K562 (cell line): ENCODE measurements around the gene ZNF641. TPM values are rescaled to one million over a fixed set of nuclear protein-coding genes. Genes with fewer than 3 reads are reported as not detected.

Experiments used
- BCL6 ChIP-seq: fragments of 250-450 bp; sonication (Bioruptor Pico); IDR thresholded peaks from 2 replicates; pipeline ENCODE4 v1.4.0; 2020
- CCAR2 ChIP-seq: fragments of 200-400 bp; formaldehyde crosslinking; IDR thresholded peaks from 2 replicates; pipeline ENCODE4 v1.6.1; 2017; ENCODE audit warnings: mild to moderate bottlenecking, low read depth, low read length
- CHD1 ChIP-seq: fragments of 200-600 bp; sonication (generic); IDR thresholded peaks from one replicate; pipeline ENCODE4 v1.6.1; 2012; ENCODE audit warnings: mild to moderate bottlenecking, moderate library complexity, low read length, inconsistent platforms
- FIP1L1 ChIP-seq: fragments of 200-400 bp; formaldehyde crosslinking; IDR thresholded peaks from 2 replicates; pipeline ENCODE4 v1.6.1; 2018; ENCODE audit warnings: mild to moderate bottlenecking, low read depth, low read length; ENCODE audit not compliant: poor library complexity, severe bottlenecking
- FOXK2 ChIP-seq, 2 experiments: fragments of 450-650 bp; IDR thresholded peaks in 1 of 2; conservative IDR thresholded peaks in 1 of 2; 2 replicates each; pipeline ENCODE4 v1.6.1; 2016; ENCODE audit warnings: low read depth in 2 of 2, mild to moderate bottlenecking in 1 of 2
- GABPB1 ChIP-seq: sonication (generic); formaldehyde crosslinking; IDR thresholded peaks from 2 replicates; pipeline ENCODE4 v1.8.0; 2022; ENCODE audit warnings: mild to moderate bottlenecking, missing genetic modification reagents
- HLTF ChIP-seq: fragments of 450-650 bp; IDR thresholded peaks from 2 replicates; pipeline ENCODE4 v1.6.1; 2016
- HMGN3 ChIP-seq: IDR thresholded peaks from 2 replicates; pipeline ENCODE4 v1.6.1; 2011; ENCODE audit warnings: borderline replicate concordance, low read depth, mild to moderate bottlenecking, mixed read lengths, low read length; ENCODE audit not compliant: insufficient read length; ENCODE audit errors: extremely low read depth
- RBM14 ChIP-seq: fragments of 200-400 bp; formaldehyde crosslinking; IDR thresholded peaks from 2 replicates; pipeline ENCODE4 v1.6.1; 2018; ENCODE audit warnings: low read depth, mild to moderate bottlenecking, low read length, moderate library complexity, borderline replicate concordance; ENCODE audit not compliant: insufficient read depth
- RCOR1 ChIP-seq, 2 experiments: IDR thresholded peaks; 2 replicates each; pipeline ENCODE4 v1.6.1; 2012; ENCODE audit warnings: low read depth in 2 of 2, low read length in 2 of 2, borderline replicate concordance in 1 of 2, improper control_type of control experiment in 1 of 2
- RFX1 ChIP-seq: fragments of 450-650 bp; IDR thresholded peaks from 2 replicates; pipeline ENCODE4 v1.6.1; 2016; ENCODE audit warnings: mild to moderate bottlenecking, moderate library complexity
- SAP30 ChIP-seq: fragments of 200-600 bp; sonication (generic); IDR thresholded peaks from 2 replicates; pipeline ENCODE4 v1.6.1; 2012; ENCODE audit warnings: borderline replicate concordance, low read depth, mild to moderate bottlenecking, moderate library complexity, low read length, control low read depth, inconsistent platforms; ENCODE audit not compliant: insufficient read depth, poor library complexity, severe bottlenecking
- SMAD4 ChIP-seq: fragments of 250-450 bp; sonication (Bioruptor Pico); conservative IDR thresholded peaks from 2 replicates; pipeline ENCODE4 v1.8.0; 2021; ENCODE audit warnings: inconsistent platforms, mild to moderate bottlenecking, moderate library complexity
- U2AF1 ChIP-seq: fragments of 200-400 bp; formaldehyde crosslinking; optimal IDR thresholded peaks from 2 replicates; pipeline ENCODE3; 2017; ENCODE audit warnings: mild to moderate bottlenecking, low read depth, low read length, moderate library complexity
- ZFP36 ChIP-seq: fragments of 150-350 bp; IDR thresholded peaks from 2 replicates; pipeline ENCODE4 v1.6.1; 2018; ENCODE audit warnings: low read length, low read depth; ENCODE audit not compliant: partially characterized antibody
- ZNF12 ChIP-seq: sonication (generic); formaldehyde crosslinking; IDR thresholded peaks from 2 replicates; pipeline ENCODE4 v1.4.0; 2020; ENCODE audit warnings: mild to moderate bottlenecking, missing genetic modification reagents
- ZNF589 ChIP-seq: fragments of 200-800 bp; sonication (Bioruptor generic); IDR thresholded peaks from 2 replicates; pipeline ENCODE4 v1.6.1; 2016; ENCODE audit warnings: low read depth, missing genetic modification characterization, missing compliant biosample characterization
- polyA plus RNA-seq, 8 experiments: library from polyadenylated mRNA; depleted of rRNA in 4 of 8; stranded (reverse) in 5 of 8; unstranded in 3 of 8; fragments of >200 nt; fragmentation: Nextera tagmentation in 2 of 8; fragmentation: Illumina TruSeq in 1 of 8; extraction: Ambion mirVana in 2 of 8; extraction: Trizol in 1 of 8; gene quantifications; 2 replicates each; pipeline versions ENCODE4 v1.2.1 to v1.2.3, GENCODE V29; 2011 to 2014; ENCODE audit warnings: inconsistent platforms in 1 of 8, missing spikeins in 1 of 8
- total RNA-seq, 7 experiments: library from RNA; depleted of rRNA in 6 of 7; stranded (reverse); fragments of >200 nt in 6 of 7; fragmentation: Illumina TruSeq in 2 of 7; extraction: Trizol in 2 of 7; gene quantifications; 2 replicates each; pipeline versions ENCODE4 v1.2.1 to v1.2.3, GENCODE V29; 2011 to 2021; ENCODE audit warnings: low replicate concordance in 1 of 7
- TF ChIP-seq, protein P1 (sequence below): fragments of 250-450 bp; sonication (Bioruptor Pico); IDR thresholded peaks from 2 replicates; pipeline ENCODE4 v1.4.0; 2020
- TF ChIP-seq, protein P2 (sequence below), 2 experiments: fragments of 250-450 bp in 1 of 2; fragments of 450-650 bp in 1 of 2; sonication (Bioruptor Pico) in 1 of 2; IDR thresholded peaks; 2 replicates each; pipeline versions ENCODE4 v1.6.1 to v1.8.0; 2016 to 2021; ENCODE audit warnings: mild to moderate bottlenecking in 2 of 2, moderate library complexity in 2 of 2, missing compliant biosample characterization in 1 of 2, missing genetic modification characterization in 1 of 2
- TF ChIP-seq, protein P3 (sequence below): sonication (generic); formaldehyde crosslinking; IDR thresholded peaks from 2 replicates; pipeline ENCODE4 v1.8.0; 2022; ENCODE audit warnings: missing genetic modification reagents, mild to moderate bottlenecking, borderline replicate concordance

ZNF641 gene
- total and polyA plus RNA-seq, 9 of the 15 experiments (the other 6 are each of a cell fraction or from before 2014, with no cell fraction given) = 2.5 to 15.6 (median 9.2) TPM

DNA sequence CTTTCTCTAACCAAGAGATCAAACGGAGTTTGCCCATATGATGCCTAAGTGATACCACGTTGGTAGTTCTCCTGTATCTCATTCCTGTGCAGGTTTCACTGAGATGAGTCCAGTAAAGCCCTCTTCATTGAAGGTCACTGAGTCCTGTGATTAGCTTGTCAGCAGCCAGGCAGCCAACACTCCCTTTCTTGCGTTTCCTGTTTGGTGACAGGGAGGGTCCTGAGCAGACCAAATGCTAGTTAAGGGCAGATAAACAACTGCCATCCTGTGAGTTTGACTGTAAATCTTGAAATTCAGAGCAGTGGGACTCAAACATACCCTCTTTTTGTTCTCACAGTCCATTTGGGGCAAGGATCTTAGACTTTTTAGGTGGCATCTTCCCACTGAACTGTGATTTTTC, 39.4 kb downstream of the ZNF641 start (continued):
- no peak for TF ChIP-seq CHD1
- TF ChIP-seq, protein P1, sequence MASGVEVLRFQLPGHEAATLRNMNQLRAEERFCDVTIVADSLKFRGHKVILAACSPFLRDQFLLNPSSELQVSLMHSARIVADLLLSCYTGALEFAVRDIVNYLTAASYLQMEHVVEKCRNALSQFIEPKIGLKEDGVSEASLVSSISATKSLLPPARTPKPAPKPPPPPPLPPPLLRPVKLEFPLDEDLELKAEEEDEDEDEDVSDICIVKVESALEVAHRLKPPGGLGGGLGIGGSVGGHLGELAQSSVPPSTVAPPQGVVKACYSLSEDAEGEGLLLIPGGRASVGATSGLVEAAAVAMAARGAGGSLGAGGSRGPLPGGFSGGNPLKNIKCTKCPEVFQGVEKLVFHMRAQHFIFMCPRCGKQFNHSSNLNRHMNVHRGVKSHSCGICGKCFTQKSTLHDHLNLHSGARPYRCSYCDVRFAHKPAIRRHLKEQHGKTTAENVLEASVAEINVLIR (CRISPR knock-in tag) = no peak
- TF ChIP-seq ZNF12 (CRISPR knock-in tag) = no peak
- TF ChIP-seq HMGN3 = no peak
- TF ChIP-seq ZFP36 = no peak
- TF ChIP-seq U2AF1 = no peak
- no peak for TF ChIP-seq ZNF589 (CRISPR knock-in tag)
- no peak for TF ChIP-seq GABPB1
- TF ChIP-seq RCOR1 (IDR thresholded peaks at IDR 0.05; ENCODE audit: borderline replicate concordance in 1 of 2, low read depth in 2 of 2, low read length in 2 of 2) = peak in 1 of 2 experiments; percentile 67; a peak in 2 of 4 replicates
- TF ChIP-seq, protein P2, sequence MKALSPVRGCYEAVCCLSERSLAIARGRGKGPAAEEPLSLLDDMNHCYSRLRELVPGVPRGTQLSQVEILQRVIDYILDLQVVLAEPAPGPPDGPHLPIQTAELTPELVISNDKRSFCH (CRISPR knock-in tag; IDR thresholded peaks at IDR 0.05) = no peak
- TF ChIP-seq, protein P2 (tag; IDR thresholded peaks at IDR 0.05) = 0 out of 2 replicates have a peak, but pooled peaks have one; percentile 30
- no peak for TF ChIP-seq FIP1L1
- no peak for TF ChIP-seq BCL6 (CRISPR knock-in tag)
- no peak for TF ChIP-seq HLTF
- TF ChIP-seq SAP30 = no peak
- no peak for TF ChIP-seq RFX1
- TF ChIP-seq FOXK2 (conservative IDR thresholded peaks at IDR 0.05 in 1 of 2, IDR thresholded peaks at IDR 0.05 in 1 of 2; ENCODE audit: low read depth in 2 of 2) = 0 out of 4 replicates have a peak, but pooled peaks of 1 of the 2 experiments have one; percentile 28
- no peak for TF ChIP-seq CCAR2
- TF ChIP-seq, protein P3, sequence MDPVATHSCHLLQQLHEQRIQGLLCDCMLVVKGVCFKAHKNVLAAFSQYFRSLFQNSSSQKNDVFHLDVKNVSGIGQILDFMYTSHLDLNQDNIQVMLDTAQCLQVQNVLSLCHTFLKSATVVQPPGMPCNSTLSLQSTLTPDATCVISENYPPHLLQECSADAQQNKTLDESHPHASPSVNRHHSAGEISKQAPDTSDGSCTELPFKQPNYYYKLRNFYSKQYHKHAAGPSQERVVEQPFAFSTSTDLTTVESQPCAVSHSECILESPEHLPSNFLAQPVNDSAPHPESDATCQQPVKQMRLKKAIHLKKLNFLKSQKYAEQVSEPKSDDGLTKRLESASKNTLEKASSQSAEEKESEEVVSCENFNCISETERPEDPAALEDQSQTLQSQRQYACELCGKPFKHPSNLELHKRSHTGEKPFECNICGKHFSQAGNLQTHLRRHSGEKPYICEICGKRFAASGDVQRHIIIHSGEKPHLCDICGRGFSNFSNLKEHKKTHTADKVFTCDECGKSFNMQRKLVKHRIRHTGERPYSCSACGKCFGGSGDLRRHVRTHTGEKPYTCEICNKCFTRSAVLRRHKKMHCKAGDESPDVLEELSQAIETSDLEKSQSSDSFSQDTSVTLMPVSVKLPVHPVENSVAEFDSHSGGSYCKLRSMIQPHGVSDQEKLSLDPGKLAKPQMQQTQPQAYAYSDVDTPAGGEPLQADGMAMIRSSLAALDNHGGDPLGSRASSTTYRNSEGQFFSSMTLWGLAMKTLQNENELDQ = no peak
- TF ChIP-seq RBM14 = no peak
- no peak for TF ChIP-seq SMAD4 (CRISPR knock-in tag)
